Fibroblast of peridontal ligament (primary cell): ENCODE data around the gene SLC34A3.
A peak's percentile ranks its signal among the peaks of the same experiment; 100 is the strongest.

Experiments used
- DNase-seq: peaks from one replicate; pipeline ENCODE4 v3.0.0-alpha.2; 2010; ENCODE audit errors: extremely low read depth

The SLC34A3 gene

GRCh38 chr9:137217276-137218211 lies 13.2 kb upstream of the SLC34A3 start:
- DNase-seq, result no peak

GRCh38 chr9:137218212-137218753 lies 12.4 kb upstream of the SLC34A3 start:
- no peak for DNase-seq

- no peak for DNase-seq
These were observed 11.9 kb upstream of the SLC34A3 start for GRCh38 chr9:137218754-137219271.

- no peak for DNase-seq
These were observed 10.9 kb upstream of the SLC34A3 start for GRCh38 chr9:137219757-137220316.

- no peak for DNase-seq
These were observed 10.2 kb upstream of the SLC34A3 start for GRCh38 chr9:137220317-137221094.

- DNase-seq, result no peak
These were observed 9.6 kb upstream of the SLC34A3 start for GRCh38 chr9:137221095-137221505.

- no peak for DNase-seq
These were observed 9.1 kb upstream of the SLC34A3 start for GRCh38 chr9:137221506-137222111.

- DNase-seq, result no peak
These were observed 8.3 kb upstream of the SLC34A3 start, which contains the start of gene RNF208 for GRCh38 chr9:137222190-137223077. TSS of gene RNF208 (minus strand) at chr9:137222240. CDS start at chr9:137221212, 1,028 bp downstream.

GRCh38 chr9:137223078-137223970 lies 7.4 kb upstream of the SLC34A3 start:
- peak; percentile 99 for DNase-seq

- no peak for DNase-seq
These were observed 5.6 kb upstream of the SLC34A3 start, which contains the start of gene CYSRT1 for GRCh38 chr9:137224830-137225694. TSS of gene CYSRT1 (plus strand) at chr9:137225174. CDS start at chr9:137225622, 448 bp downstream.

- DNase-seq, result no peak
These were observed 4.9 kb upstream of the SLC34A3 start for GRCh38 chr9:137225699-137226331.

GRCh38 chr9:137226338-137227053 lies 4.2 kb upstream of the SLC34A3 start:
- no peak for DNase-seq

GRCh38 chr9:137227054-137227852 lies 3.4 kb upstream of the SLC34A3 start, which contains the start of gene RNF224:
TSS of gene RNF224 (plus strand) at chr9:137227502. CDS start at chr9:137228336, 834 bp downstream.
- peak; percentile 59 for DNase-seq

- no peak for DNase-seq
These were observed 2.7 kb upstream of the SLC34A3 start for GRCh38 chr9:137227853-137228505.

- no peak for DNase-seq
These were observed 2.2 kb upstream of the SLC34A3 start for GRCh38 chr9:137228506-137228967.
